ENCODE results near the gene GNG5.
"Not testable (repeated sequence)": the region's sequence is repeated elsewhere in the genome, so short reads cannot be mapped to it uniquely, and the experiment has no call there.

Gene GNG5

DNA sequence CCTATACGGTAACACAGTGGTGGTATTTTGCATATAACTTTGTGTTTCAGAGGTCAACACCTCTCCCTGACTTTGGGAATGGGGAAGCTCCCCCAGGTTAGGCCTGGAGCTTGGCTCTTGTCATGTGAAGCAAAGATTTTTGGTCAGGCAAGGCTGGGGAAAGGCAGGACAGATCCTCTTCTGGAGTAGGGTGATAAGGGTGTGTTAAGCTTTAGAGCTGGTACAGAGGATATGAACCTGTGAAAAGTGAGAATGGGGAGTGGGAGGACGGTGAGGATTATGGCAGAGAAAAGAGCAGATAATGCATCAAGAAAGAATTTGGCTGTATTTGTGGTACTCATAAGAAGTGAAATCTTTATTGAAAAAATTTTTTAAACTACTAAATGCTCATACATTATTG lies 25.1 kb downstream of the GNG5 start:
- DNase-seq, result no peak

- no peak for DNase-seq
Observed at GRCh38 chr1:84480650-84481049, 25.7 kb downstream of the GNG5 start.

DNA sequence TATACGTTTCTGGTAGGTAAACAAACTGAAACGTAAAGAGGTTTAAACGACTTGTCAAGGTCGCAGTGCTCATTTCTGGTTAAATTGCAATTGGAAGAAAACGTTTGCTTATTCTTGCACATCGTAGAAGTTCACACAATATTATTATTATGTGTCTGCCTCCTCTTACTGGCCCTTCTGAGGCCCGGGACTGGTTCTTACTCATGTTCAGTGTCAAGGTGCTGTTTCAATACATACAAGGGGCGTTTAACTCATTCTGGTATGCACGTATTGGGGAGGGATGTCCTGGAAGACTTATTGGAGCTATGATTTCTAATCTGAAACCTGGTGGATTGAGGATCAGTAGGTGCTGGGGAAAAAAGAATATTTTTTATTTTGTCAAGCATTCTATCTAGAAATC lies 26.4 kb downstream of the GNG5 start:
- DNase-seq, result no peak

DNA sequence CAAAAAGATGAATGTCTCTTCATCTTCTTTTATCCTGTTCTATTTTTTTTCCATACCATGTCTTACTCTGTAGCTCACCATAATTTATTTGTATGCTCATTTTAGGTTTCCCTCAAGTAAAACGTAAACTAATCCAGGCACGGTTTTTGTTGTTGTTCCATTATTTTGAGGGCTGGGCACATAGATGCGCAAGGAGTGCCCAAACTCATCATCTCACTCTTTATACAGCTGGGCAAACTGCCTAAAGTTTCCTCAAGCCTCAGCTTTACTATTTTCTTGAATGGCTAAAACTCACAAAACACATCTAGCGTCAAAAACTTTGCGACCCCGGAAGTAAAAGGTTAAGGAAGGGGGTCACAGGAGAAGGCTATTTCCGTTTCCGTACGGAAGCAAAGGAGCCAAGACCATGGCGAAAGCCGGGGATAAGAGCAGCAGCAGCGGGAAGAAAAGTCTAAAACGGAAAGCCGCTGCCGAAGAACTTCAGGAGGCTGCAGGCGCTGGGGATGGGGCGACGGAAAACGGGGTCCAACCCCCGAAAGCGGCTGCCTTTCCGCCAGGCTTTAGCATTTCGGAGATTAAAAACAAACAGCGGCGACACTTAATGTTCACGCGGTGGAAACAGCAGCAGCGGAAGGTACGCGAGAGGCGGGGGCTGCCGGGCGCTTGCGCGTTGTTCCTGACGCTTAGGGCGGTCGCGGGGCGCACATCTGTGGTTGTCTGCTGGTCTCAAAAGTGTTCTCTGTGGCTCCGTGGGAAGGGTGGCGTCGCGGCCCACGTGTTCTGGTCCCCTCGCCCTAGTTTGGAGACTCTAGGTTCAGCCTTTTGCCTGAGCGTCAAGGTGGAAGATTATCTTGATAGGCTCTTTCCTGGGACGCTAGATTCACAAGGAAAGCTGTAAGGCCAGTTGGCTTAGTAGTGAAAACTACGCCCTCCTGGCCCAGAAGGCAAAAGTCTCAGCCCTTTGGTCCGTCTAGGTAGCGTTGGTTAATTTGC lies 27.2 kb downstream of the GNG5 start, which contains the start of gene RPF1:
TSS of gene RPF1 (plus strand) at position 391 of the 993 bp plus-strand sequence. CDS start at position 407, 16 bp downstream.
- DNase-seq, result peak; percentile 73 to 77

DNA sequence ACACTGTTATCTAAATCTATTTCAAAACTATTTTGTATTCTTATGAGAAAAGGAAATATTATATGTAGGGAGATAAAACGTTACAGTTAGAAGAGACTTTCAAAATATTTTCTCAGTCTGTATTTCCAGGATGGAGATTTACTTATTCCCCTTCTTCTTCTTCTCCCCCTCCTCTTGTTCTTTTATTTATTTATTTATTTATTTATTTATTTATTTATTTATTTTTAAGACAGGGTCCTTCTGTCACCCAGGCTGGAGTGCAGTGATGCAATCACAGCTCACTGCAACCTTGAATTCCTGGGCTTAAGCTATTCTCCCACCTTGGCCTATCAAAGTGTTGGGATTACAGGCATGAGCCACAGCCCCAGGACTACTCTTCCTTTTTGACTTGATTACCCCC lies 30.2 kb downstream of the GNG5 start:
- DNase-seq, result no peak

DNA sequence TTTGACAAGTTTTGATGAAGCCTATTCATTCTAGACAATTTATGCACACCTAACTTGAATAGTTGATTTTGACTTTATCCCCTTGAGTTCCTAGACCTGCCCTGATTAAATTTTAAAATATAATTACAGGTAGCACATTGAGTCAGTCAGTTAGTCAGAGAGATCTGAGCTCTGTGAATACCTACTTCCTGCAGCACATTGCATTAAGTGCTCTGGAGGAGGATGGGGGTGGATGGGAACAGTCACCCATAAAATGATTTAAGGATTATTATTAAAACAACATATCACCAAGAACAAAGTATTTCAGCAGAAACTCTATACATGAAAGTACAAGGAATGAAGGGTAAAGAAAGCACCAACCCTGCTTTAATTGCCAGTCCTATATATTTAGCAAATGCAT lies 39.1 kb downstream of the GNG5 start:
- no peak for DNase-seq

DNA sequence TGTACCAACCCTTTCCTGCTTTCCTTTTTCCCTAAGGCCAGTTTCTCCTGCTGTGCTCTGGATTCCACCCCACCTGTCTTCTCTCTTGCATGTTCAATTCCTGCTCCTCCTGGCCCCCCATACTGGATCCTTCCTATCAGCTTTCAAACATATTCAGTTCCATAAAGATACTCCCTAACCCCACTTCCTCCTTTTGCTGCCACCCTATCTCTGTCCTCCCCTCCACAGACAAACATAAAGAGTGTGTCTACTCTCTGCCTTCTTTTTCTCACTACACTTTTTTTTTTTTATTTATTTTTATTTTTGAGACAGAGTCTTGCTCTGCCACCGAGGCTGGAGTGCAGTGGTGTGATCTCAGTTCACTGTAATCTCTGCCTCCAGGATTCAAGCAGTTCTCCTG lies 44.3 kb downstream of the GNG5 start:
- no peak for DNase-seq

GRCh38 chr1:84452436-84452835 lies 53.9 kb downstream of the GNG5 start:
- no peak for DNase-seq

DNA sequence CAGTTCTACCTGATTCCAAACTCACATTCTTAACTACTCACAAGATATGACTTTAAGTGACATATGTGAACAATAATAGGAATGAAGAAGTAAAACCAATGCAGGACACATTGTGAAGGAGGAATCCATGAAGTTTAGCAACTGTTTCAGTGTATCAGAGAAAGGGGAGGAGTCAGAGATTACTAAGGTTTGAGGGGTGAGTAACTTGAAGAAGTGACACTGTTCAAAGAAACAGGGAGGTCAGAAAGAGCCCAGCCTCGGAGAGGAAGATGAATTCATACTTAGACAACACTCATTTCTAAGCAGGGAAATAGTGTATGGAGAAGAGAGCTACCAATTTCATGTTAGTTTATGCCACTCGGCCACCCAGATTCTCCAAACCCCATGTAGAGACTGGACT lies 55.5 kb downstream of the GNG5 start:
- no peak for DNase-seq

GRCh38 chr1:84448704-84449103 lies 57.7 kb downstream of the GNG5 start:
- not testable (repeated sequence) for DNase-seq

All from SHP77 (cell line).